ENCODE results near the gene DNM2. TPM values are rescaled to one million over a fixed set of nuclear protein-coding genes. Genes with fewer than 3 reads are reported as not detected.

The DNM2 gene
- total and polyA plus RNA-seq, 9 of the 15 experiments (the other 6 are each of a cell fraction or from before 2014, with no cell fraction given) = 2.2 to 161 (median 72.6) TPM

- TF ChIP-seq CTCFL (IDR thresholded peaks at IDR 0.05; ENCODE audit: borderline replicate concordance, insufficient read depth, low read depth, low read length, poor library complexity, severe bottlenecking) = no peak
- no peak for TF ChIP-seq HDAC2 (IDR thresholded peaks at IDR 0.05)
- TF ChIP-seq ZNF449 (CRISPR knock-in tag; IDR thresholded peaks at IDR 0.05) = no peak
- TF ChIP-seq NKRF (IDR thresholded peaks at IDR 0.05; ENCODE audit: borderline replicate concordance) = peak; percentile 71; the same call in 1 of the 2 replicates
- no peak for TF ChIP-seq ZNF507 (tag; conservative IDR thresholded peaks at IDR 0.05)
- TF ChIP-seq ZSCAN29 (IDR thresholded peaks at IDR 0.05) = no peak
- no peak for TF ChIP-seq HINFP (tag; conservative IDR thresholded peaks at IDR 0.05; ENCODE audit: low read depth)
- TF ChIP-seq ZNF740 (CRISPR knock-in tag; IDR thresholded peaks at IDR 0.05) = 0 out of 2 replicates have a peak, but pooled peaks have one; percentile 33
- no peak for TF ChIP-seq ZNF740 (tag; IDR thresholded peaks at IDR 0.05)
- no peak; the same call in 1 of the 2 replicates for TF ChIP-seq ZNF143 (CRISPR knock-in tag; IDR thresholded peaks at IDR 0.05)
- TF ChIP-seq HLTF (IDR thresholded peaks at IDR 0.05) = no peak
- no peak for TF ChIP-seq ZBTB11 (CRISPR knock-in tag; IDR thresholded peaks at IDR 0.05)
- TF ChIP-seq ZNF324 (CRISPR knock-in tag; IDR thresholded peaks at IDR 0.05) = 0 out of 2 replicates have a peak, but pooled peaks have one; percentile 22
- TF ChIP-seq ZNF830 (CRISPR knock-in tag; IDR thresholded peaks at IDR 0.05) = no peak
- no peak for TF ChIP-seq PCBP2 (IDR thresholded peaks at IDR 0.05; ENCODE audit: low read depth, low read length, poor library complexity, severe bottlenecking)
These were observed 117.3 kb downstream of the DNM2 start (continued) for GRCh38 chr19:10835089-10835753.
